OCI-LY1 (cell line): ENCODE results near the gene PICALM.

Experiments used
- H2AFZ ChIP-seq: fragments of 200-600 bp; sonication (generic), shearing (Covaris generic); 2 replicates; pipeline ENCODE4 v1.6.0; 2014; ENCODE audit warnings: antibody characterized with exemption, mild to moderate bottlenecking, low read length
- H3F3A ChIP-seq: fragments of 200-600 bp; sonication (generic), shearing (Covaris generic); 2 replicates; pipeline ENCODE4 v1.6.0; 2014; ENCODE audit warnings: mild to moderate bottlenecking, antibody characterized with exemption, low read length, moderate library complexity; ENCODE audit not compliant: insufficient read depth
- H3K27ac ChIP-seq: fragments of 200-600 bp; sonication (generic); 2 replicates; pipeline ENCODE4 v1.5.1; 2014; ENCODE audit warnings: low read length, mixed run types, mild to moderate bottlenecking, low read depth; ENCODE audit not compliant: poor library complexity, severe bottlenecking
- H3K27me3 ChIP-seq: fragments of 200-600 bp; sonication (generic); 2 replicates; pipeline ENCODE4 v1.6.0; 2014; ENCODE audit warnings: antibody characterized with exemption, mild to moderate bottlenecking, low read length, moderate library complexity; ENCODE audit not compliant: insufficient read depth
- H3K36me3 ChIP-seq: fragments of 200-600 bp; sonication (generic); 2 replicates; pipeline ENCODE4 v1.6.1; 2014; ENCODE audit warnings: mild to moderate bottlenecking, antibody characterized with exemption, low read length, moderate library complexity, mixed read lengths; ENCODE audit not compliant: insufficient read depth
- H3K4me1 ChIP-seq: fragments of 200-600 bp; sonication (generic); 2 replicates; pipeline ENCODE4 v1.5.1; 2014; ENCODE audit warnings: mild to moderate bottlenecking, low read length, moderate library complexity; ENCODE audit not compliant: insufficient read depth, severe bottlenecking
- H3K4me2 ChIP-seq: fragments of 200-600 bp; sonication (generic), shearing (Covaris generic); 2 replicates; pipeline ENCODE4 v1.6.1; 2014; ENCODE audit warnings: low read length
- H3K4me3 ChIP-seq: fragments of 200-600 bp; sonication (generic); 2 replicates; pipeline ENCODE4 v1.5.1; 2014; ENCODE audit warnings: low read length, low read depth, mild to moderate bottlenecking, mixed read lengths; ENCODE audit not compliant: poor library complexity, severe bottlenecking
- H3K79me2 ChIP-seq: fragments of 200-600 bp; shearing (Covaris generic); 2 replicates; pipeline ENCODE4 v1.6.1; 2016; ENCODE audit warnings: mixed run types, low read length, mixed read lengths; ENCODE audit not compliant: insufficient read depth
- H3K9ac ChIP-seq: fragments of 200-600 bp; sonication (generic), shearing (Covaris generic); 2 replicates; pipeline ENCODE4 v1.6.1; 2014; ENCODE audit warnings: mild to moderate bottlenecking, low read length, mixed read lengths
- H3K9me2 ChIP-seq: fragments of 200-600 bp; sonication (generic), shearing (Covaris generic); 2 replicates; pipeline ENCODE4 v1.6.1; 2014; ENCODE audit warnings: low read depth, mild to moderate bottlenecking, low read length, mixed read lengths
- H3K9me3 ChIP-seq: fragments of 200-600 bp; shearing (Covaris generic); 2 replicates; pipeline ENCODE4 v1.6.1; 2014; ENCODE audit warnings: low read length, mixed read lengths
- H4K20me1 ChIP-seq: fragments of 200-600 bp; sonication (generic), shearing (Covaris generic); 2 replicates; pipeline ENCODE4 v1.6.0; 2016; ENCODE audit warnings: mild to moderate bottlenecking, low read length; ENCODE audit not compliant: insufficient read depth
- CTCF ChIP-seq: fragments of 200-600 bp; sonication (generic), shearing (Covaris generic); IDR thresholded peaks from 2 replicates; pipeline ENCODE4 v1.5.1; 2017; ENCODE audit warnings: mild to moderate bottlenecking, antibody characterized with exemption, low read length, moderate library complexity, mixed read lengths
- EZH2 ChIP-seq: fragments of 200-600 bp; sonication (generic), shearing (Covaris generic); IDR thresholded peaks from 2 replicates; pipeline ENCODE4 v1.8.0; 2017; ENCODE audit warnings: borderline replicate concordance, mixed run types, mild to moderate bottlenecking, antibody characterized with exemption, low read length, moderate library complexity, mixed read lengths

The PICALM gene

GRCh38 chr11:85951428-85952107, 117.3 kb downstream of the PICALM start:
- peaks cover 30% of the 10 kb centered on the region for H3K36me3 ChIP-seq
- H3K4me2 ChIP-seq: no peak overlapping the region
- no peak overlapping the region for H2AFZ ChIP-seq
- H3K27ac ChIP-seq: no peak overlapping the region
- H3K9ac ChIP-seq: no peak overlapping the region
- no peaks in the 10 kb centered on the region for H3F3A ChIP-seq
- no peaks in the 10 kb centered on the region for H3K27me3 ChIP-seq
- no peak overlapping the region for H3K4me3 ChIP-seq
- H4K20me1 ChIP-seq: no peaks in the 10 kb centered on the region
- no peaks in the 10 kb centered on the region for H3K79me2 ChIP-seq
- no peaks in the 10 kb centered on the region for H3K9me2 ChIP-seq
- H3K4me1 ChIP-seq: no peaks in the 10 kb centered on the region
- no peak for TF ChIP-seq CTCF
- no peak for TF ChIP-seq EZH2
- H3K9me3 ChIP-seq: peaks cover 7% of the 10 kb centered on the region; the same call in 1 of the 2 replicates

- H3K4me3 ChIP-seq: no peak overlapping the region
- H3K36me3 ChIP-seq: peaks cover 25% of the 10 kb centered on the region
- H3K9me2 ChIP-seq: no peaks in the 10 kb centered on the region
- TF ChIP-seq EZH2: no peak
- no peak for TF ChIP-seq CTCF
- H3K27ac ChIP-seq: no peak overlapping the region
- H3K9ac ChIP-seq: no peak overlapping the region
- H3K4me1 ChIP-seq: no peaks in the 10 kb centered on the region
- H3K9me3 ChIP-seq: peaks cover 10% of the 10 kb centered on the region; the same call in 1 of the 2 replicates
- H4K20me1 ChIP-seq: no peaks in the 10 kb centered on the region
- no peaks in the 10 kb centered on the region for H3K27me3 ChIP-seq
- H3K79me2 ChIP-seq: no peaks in the 10 kb centered on the region
- H3K4me2 ChIP-seq: no peak overlapping the region
- no peak overlapping the region for H2AFZ ChIP-seq
- no peaks in the 10 kb centered on the region for H3F3A ChIP-seq
These were observed 117.9 kb downstream of the PICALM start for GRCh38 chr11:85951049-85951405.

GRCh38 chr11:85950317-85951048, 118.4 kb downstream of the PICALM start:
- TF ChIP-seq EZH2 (no peak), CTCF (no peak)
- Histone ChIP-seq H3K9me2 (no peaks in the 10 kb centered on the region), H3K4me1 (no peaks in the 10 kb centered on the region), H3K36me3 (peaks cover 19% of the 10 kb centered on the region), H3K79me2 (no peaks in the 10 kb centered on the region), H3K4me3 (no peak overlapping the region), H3K9ac (no peak overlapping the region), H3K4me2 (no peak overlapping the region), H3K27ac (no peak overlapping the region), H2AFZ (no peak overlapping the region), H4K20me1 (no peaks in the 10 kb centered on the region), H3K9me3 (peaks cover 10% of the 10 kb centered on the region; the same call in 1 of the 2 replicates), H3F3A (no peaks in the 10 kb centered on the region), H3K27me3 (no peaks in the 10 kb centered on the region)
